HG02852 (cell line): ENCODE results near the gene PRDM1.

Experiments used
- ATAC-seq: cut with Tn5 transposase; IDR thresholded peaks from one replicate; pipeline ENCODE4 v1.9.1; 2021; ENCODE audit warnings: mild to moderate bottlenecking, moderate library complexity; ENCODE audit not compliant: unreplicated experiment

PRDM1 gene

DNA sequence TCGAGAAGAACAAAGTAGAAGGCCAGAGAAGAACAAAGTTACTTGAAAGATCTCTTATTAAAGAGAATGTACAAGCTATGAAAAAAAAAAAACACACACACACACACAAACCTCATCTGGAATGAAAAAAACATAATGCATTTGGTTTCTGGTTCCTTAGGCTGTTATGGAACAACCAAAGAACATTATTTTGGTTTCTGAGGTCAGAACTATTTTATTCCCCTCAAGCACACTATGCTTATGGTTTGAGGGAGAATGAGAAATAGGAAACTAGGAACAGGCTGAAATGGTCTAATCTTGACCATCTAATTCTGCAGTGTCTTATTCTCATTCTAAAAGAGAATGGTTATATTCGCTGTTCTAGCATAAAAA is 8.8 kb downstream of the PRDM1 start:
- no peak for ATAC-seq

- ATAC-seq: peak; percentile 38
Observed at GRCh38 chr6:106097411-106098231, 11.5 kb downstream of the PRDM1 start.

- ATAC-seq: peak; percentile 35
Observed at GRCh38 chr6:106098383-106099234, 12.5 kb downstream of the PRDM1 start.

- no peak for ATAC-seq
Observed at GRCh38 chr6:106099235-106099537, 13.1 kb downstream of the PRDM1 start.

GRCh38 chr6:106100755-106101154 is 14.6 kb downstream of the PRDM1 start:
- ATAC-seq: no peak

DNA sequence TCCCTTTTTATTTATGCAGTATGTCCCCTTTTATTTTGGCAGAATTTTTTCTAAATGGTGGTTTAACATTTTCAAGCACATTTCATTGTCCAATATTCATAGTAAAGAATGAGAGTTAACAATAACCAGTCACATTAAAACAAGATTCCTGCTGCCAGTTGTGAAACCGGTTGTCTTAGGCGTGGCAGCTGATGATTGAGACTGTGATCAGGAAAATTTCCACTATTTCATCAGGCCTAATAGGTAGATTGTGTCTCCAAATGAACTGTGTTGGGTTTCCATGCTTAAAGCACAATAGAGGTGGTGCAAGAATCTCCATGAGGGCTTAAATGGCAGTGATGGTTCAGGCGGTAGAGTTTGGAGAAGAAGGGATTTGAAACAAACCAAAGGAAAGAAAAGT is 15.3 kb downstream of the PRDM1 start:
- no peak for ATAC-seq

DNA sequence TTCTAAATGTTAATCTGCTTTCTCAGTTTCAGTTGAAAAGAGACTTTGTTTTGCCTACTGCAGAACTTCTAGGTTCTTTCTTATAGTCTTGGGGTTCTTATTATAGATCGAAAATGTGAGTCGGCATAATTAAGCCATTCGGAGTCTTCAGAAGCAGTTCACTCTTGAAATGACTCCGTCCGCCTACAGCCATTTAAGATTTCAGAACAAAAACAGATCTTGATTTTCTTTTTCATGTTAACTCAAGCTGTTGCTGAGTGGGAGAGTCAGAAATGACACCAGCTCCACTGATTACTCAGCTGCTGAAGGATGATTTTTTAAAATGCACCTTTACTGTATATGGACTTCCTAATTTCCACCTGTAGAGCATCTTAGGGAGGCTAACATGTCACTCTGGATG is 15.9 kb downstream of the PRDM1 start:
- peak; percentile 70 for ATAC-seq

DNA sequence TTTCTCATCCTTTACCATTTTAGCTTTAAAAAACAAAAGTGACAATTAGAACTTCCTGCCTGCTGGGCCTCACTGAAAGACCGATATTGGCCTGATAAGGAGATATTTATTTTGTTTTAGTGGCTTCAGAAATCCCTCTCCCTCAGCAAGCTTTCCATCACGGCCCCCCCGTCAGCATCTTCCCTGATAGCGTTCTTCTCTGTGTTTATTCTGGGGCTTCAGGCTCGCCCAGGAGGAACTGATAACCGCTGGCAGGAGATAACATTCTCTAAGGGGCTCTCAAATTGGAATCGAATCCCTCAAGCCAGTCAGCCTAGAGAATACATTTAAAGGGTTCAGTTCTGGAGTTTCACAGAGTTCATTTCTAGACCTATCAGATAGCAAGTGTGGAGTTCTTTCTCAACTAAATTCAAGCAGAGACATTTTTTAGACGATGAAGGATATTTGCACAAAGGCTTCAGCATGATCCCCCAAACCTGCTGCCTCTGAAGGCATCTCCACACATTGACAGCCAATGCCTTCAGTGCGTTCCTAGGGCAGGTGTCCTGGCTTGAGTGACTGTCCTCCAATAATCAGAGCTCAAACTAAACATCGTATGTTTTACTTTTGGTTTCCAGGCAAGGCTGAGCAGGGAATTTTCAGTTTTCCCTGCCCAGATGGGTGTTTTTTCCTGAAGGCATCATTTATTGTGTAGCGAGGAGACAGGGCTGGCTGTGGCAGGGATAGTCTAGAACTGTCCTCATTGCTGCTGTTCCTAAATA is 17.0 kb downstream of the PRDM1 start:
- ATAC-seq: no peak

DNA sequence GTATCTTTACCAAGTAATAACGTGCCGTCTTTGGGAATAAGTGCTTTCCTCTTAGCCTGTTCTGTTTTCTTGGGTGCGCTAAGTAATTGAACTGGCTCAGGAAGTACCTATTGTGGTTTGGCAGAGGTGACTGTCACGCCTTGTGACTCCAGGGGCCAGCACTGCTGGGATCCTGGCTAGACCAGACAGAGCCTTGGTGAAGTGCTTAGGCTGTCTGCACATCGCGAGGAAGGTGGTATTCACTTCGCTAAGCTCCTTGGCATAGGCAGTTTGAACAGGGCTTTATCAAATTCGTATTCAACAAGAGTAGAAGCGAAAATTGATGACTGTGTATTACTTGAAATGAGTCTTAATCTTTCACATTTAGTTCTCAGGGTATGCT is 17.6 kb downstream of the PRDM1 start:
- peak; percentile 30 for ATAC-seq

GRCh38 chr6:106104476-106104875 is 18.3 kb downstream of the PRDM1 start:
- no peak for ATAC-seq

- ATAC-seq: no peak
Observed at GRCh38 chr6:106104941-106105340, 18.8 kb downstream of the PRDM1 start.

DNA sequence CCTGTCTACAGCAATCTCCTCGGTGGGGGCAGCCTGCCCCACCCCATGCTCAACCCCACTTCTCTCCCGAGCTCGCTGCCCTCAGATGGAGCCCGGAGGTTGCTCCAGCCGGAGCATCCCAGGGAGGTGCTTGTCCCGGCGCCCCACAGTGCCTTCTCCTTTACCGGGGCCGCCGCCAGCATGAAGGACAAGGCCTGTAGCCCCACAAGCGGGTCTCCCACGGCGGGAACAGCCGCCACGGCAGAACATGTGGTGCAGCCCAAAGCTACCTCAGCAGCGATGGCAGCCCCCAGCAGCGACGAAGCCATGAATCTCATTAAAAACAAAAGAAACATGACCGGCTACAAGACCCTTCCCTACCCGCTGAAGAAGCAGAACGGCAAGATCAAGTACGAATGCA is 19.4 kb downstream of the PRDM1 start:
- no peak for ATAC-seq

- ATAC-seq: no peak
Observed at GRCh38 chr6:106106276-106107042, 20.3 kb downstream of the PRDM1 start.

DNA sequence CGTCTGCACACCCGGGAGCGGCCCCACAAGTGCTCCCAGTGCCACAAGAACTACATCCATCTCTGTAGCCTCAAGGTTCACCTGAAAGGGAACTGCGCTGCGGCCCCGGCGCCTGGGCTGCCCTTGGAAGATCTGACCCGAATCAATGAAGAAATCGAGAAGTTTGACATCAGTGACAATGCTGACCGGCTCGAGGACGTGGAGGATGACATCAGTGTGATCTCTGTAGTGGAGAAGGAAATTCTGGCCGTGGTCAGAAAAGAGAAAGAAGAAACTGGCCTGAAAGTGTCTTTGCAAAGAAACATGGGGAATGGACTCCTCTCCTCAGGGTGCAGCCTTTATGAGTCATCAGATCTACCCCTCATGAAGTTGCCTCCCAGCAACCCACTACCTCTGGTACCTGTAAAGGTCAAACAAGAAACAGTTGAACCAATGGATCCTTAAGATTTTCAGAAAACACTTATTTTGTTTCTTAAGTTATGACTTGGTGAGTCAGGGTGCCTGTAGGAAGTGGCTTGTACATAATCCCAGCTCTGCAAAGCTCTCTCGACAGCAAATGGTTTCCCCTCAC is 21.0 kb downstream of the PRDM1 start:
- no peak for ATAC-seq

DNA sequence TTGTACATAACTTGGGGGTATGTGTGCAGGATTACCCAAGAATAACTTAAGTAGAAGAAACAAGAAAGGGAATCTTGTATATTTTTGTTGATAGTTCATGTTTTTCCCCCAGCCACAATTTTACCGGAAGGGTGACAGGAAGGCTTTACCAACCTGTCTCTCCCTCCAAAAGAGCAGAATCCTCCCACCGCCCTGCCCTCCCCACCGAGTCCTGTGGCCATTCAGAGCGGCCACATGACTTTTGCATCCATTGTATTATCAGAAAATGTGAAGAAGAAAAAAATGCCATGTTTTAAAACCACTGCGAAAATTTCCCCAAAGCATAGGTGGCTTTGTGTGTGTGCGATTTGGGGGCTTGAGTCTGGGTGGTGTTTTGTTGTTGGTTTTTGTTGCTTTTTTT is 22.0 kb downstream of the PRDM1 start:
- ATAC-seq: no peak

GRCh38 chr6:106109029-106109428 is 22.9 kb downstream of the PRDM1 start:
- ATAC-seq: no peak

DNA sequence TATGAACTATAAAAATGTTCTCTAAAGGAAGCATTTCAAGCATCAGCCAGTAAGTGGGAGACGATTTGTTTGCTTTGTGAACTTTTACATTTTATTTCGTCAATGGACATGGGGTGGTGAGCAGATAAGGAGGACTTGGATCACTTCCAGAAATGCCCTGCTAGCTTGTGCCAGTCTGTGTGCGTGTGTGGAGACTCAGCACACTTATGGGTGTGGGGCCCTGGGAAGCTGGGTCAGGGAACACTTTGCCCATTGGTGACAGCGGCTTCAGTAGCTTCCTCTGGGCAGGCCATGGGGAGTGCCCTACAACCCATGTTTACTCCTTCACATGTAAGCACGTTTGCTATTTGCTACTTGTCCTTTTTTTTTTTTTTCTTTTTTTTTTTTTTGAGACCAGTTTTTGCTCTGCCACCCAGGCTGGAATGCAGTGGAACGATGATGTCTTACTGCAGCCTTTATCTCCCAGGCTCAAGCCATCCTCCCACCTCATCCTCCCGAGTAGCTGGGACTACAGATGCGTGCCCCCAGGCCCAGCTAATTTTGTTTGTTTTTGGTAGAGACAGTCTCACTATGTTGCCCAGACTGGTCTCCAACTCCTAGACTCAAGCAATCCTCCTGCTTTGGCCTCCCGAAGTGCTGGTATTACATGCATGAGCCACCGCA is 24.2 kb downstream of the PRDM1 start:
- ATAC-seq: no peak

GRCh38 chr6:106112433-106112832 is 26.3 kb downstream of the PRDM1 start:
- ATAC-seq: no peak

DNA sequence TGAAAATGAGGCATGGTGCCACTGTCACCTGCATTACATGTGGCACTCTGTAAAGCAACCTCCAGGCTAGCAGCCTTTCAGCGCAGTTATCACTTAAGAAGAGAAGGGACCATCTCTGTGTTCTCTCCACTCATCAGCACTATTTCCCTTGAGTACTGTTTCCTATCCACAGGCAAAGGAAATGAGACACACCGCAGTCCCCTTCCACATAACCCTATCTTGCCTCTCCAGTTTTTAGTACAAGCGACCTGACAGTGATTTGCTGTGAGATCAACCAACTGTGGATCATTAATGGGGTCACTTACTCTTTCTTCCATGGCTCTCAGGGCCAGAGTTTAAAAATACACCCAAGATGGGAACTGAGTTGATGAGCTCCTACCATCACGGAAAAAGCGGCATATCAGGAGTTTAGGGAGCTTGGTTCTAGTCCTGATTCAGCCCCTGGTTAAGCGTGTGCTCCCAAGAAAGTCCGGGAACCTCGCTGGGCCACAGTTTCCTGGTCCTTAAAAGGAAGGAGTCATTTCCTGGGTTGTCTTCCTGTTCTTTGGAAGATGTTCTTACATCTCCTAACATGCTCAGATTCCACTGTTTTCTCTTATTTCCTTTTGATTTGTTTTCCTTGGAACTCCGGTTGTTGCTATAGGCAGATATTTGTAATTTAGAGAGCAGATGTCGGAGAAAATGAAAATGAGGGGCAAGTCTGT is 27.3 kb downstream of the PRDM1 start:
- ATAC-seq: no peak
